NCI-H524 treated with DMSO at 0.1 percent for 48 hours (cell line): ENCODE results near the gene SRPK2.
"Not testable (repeated sequence)": the region's sequence is repeated elsewhere in the genome, so short reads cannot be mapped to it uniquely, and the experiment has no call there.

ENCODE experiments used
- DNase-seq: peaks from one replicate; lab custom pipeline; 2025; lab: John Stamatoyannopoulos, UW

SRPK2 gene

GRCh38 chr7:105388356-105389087 is at the start of gene SRPK2:
Gene SRPK2 (minus strand): TSS chr7:105388921.
- no peak for DNase-seq

DNA sequence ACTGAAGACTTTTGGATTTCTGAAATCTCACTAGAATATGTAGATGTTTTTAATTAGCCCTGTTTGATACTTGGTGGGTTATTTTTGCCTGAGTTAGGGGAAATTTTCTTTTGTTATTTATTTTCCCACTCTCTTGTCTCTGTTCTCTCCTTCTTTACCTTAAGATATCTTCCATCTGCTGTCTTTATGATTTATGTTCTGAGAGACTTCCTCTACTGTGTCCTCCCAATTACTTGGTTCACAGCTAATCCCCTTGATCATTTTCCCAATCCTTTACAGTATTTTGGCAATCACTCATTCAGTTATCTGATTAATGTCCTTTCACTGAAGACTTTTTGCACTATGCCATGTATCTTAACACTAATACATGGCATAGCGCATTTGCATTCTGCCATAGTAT is 49.5 kb upstream of the SRPK2 start:
- DNase-seq = no peak

DNA sequence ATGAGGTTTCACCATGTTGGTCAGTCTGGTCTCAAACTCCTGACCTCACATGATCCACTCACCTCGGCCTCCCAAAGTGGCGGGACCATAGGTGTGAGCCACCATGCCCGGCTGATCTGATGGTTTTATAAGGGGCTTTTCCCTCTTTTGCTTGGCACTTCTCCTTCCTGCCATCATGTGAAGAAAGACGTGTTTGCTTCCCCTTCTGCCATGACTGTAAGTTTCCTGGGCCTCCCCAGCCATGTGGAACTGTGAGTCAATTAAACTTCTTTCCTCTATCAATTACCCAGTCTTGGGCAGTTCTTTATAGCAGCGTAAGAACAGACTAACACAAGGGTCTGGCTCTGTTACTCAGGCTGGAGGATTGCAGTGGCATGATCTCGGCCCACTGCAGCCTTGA is 48.6 kb upstream of the SRPK2 start:
- DNase-seq = not testable (repeated sequence)

GRCh38 chr7:105429746-105430612 is 41.3 kb upstream of the SRPK2 start:
- peak; percentile 25 for DNase-seq

DNA sequence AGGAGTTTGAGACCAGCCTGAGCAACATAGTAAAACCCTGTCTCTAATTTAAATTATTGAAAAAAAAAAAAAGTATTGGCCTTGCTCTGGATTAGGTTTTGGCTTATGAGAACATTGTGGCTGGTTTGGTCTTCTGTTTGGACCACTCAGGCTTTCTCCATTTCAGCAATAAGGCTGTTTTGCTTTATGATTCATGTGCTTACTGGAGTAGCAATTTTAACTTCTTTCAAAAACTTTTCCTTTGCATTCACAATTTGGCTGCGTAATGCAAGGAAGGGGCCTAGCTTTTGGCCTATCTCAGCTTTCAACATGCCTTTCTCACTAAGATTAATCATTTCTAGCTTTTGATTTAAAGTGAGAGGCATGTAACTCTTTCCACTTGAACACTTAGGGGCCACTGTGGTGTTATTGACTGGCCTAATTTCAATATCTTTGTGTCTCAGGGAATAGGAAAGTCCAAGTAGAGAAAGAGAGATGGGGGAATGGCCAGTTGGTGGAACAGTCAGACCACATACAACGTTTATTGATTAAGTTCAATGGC is 38.0 kb upstream of the SRPK2 start:
- DNase-seq = no peak

GRCh38 chr7:105423987-105424386 is 35.3 kb upstream of the SRPK2 start:
- no peak for DNase-seq

DNA sequence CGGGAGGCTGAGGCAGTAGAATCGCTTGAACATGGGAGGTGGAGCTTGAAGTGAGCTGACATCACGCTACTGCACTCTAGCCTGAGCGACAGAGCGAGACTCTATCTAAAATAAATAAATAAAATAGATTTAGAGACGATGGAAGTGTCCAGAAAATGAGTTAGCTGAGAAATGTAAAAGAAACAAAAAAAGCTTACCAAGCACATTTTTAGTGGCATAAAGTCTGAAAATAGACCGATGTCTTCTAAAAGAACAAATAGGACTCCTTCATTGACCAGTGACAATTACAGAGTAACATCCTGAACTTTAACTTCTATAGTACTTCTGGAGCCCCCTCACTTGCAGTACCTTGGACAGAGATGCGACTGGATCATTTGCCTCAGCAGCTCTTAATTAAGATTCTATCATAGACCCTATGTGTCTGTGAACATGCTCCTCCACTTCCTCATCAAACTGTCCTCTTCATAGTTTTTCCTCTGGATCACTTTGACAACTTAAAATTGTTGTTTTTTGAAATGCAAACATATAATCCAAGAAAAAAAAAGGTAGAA is 25.2 kb upstream of the SRPK2 start:
- no peak for DNase-seq

GRCh38 chr7:105410774-105411173 is 22.1 kb upstream of the SRPK2 start:
- not testable (repeated sequence) for DNase-seq

DNA sequence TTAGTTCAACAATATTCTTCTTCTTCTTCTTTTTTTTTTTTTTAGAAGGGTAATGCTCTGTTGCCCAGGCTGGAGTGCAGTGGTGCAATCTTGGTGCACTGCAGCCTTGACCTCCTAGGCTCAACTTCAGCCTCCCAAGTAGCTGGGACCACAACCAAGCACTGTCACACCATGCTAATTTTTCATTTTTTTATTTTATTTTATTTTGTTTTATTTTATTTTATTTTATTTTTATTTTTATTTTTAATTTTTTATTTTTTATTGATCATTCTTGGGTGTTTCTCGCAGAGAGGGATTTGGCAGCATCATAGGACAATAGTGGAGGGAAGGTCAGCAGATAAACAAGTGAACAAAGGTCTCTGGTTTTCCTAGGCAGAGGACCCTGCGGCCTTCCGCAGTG is 21.1 kb upstream of the SRPK2 start:
- not testable (repeated sequence) for DNase-seq

DNA sequence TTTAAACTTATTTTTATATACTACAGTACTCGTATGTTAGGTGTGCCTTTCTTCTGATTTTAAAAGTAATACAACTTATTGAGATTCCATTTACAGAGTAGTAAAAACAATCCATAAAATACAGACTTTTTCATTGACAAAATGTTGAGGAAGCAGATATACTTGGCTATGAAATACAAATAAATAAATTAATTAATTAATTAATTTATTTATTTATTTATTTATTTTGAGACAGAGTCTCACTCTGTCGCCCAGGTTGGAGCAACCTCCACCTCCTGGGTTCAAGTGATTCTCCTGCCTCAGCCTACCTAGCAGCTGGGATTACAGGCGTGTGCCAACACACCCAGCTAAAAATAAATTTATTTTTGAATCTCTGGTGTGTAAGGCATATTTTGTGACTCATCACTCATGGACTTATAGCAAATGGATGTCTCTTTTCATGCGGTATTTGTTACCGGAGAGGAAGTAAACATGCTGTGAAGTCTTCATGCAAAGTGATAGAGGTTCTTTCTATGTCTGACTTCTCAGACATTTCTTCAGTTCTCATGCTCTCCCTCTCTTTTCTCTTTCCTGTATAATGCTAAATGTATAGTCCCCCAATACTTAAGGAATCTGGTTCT is 20.2 kb upstream of the SRPK2 start:
- no peak for DNase-seq

GRCh38 chr7:105403128-105403527 is 14.4 kb upstream of the SRPK2 start:
- DNase-seq = no peak

DNA sequence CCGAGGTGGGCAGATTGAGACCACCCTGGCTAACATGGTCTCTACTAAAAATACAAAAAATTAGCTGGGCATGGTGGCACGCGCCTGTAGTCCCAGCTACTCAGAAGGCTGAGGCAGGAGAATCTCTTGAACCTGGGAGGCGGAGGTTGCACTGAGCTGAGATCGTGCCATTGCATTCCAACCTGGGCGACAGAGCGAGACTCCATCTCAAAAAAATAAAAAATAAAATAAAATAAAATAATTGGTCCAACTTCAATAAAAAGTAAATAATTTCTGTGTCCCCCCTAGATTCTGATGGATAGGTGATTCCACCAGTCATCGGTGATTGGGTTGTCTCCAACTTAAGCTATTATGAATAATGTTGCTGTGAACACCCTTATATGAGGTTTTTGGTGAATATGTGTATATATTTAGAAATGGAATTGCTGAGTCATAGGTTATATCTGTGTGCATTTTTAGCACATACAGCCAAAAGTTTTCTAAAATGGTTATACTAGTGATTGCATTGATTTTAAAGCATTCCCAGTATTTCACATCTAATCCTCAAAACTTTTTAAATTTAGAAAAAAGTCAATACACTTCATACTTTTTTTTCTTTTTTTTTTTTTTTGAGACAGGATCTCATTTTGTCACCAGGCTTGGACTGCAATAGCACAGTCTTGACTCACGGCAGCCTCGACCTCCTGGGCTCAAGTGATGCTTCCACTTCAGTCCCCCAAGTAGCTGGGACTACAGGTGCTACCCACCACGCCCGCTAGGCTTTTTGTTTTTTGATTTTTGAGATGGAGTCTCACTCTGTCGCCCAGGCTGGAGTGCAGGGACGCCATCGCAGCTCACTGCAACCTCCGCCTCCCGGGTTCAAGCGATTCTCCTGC is 13.7 kb upstream of the SRPK2 start:
- DNase-seq = no peak

DNA sequence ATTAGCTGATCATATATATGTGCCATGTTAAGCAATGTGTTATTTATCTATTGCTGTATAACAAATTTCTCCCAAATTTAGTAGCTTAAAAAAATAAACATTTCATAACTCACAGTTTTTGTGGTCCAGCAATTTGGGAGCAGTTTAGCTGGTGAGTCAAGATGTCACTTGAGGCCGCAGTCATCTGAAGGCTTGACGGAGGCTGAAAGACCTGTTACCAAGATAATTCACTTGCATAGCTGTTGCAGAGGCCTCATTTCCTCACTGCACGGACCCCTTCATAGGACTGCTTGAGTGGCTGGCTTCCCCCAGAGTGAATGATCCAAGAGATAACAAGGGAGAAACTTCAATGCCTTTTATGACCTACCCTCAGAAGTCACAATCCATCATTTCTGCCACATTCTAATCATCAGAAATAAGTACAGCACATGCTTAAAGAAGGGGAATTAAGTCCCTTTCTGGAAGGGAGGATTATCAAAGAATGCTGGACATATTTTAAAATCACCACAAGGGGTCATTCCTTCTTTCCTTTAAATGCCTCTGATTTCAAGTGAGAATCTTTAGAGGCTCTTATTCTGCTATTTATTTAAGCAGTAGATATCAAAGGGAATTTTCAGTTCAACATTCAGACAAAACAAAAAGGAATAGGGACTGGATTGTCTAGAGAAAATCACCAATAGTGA is 10.5 kb upstream of the SRPK2 start:
- DNase-seq = no peak

DNA sequence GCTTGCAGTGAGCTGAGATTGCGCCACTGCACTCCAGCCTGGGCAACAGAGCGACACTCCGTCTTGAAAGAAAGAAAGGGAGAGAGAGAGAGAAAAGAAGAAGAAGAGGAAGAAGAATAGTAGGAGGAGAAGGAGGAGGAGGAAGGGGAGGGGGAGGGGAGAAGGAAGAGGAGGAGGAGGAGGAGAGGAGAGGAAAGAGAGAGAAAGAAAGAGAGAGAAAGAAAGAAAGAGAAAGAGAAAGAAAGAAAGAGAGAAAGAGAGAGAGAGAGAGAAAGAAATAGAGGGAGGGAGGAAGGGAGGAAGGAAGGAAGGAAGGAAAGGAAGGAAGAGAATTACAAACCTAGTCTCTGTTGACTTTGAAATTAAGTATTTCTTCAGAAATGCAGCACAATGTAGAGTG is 7.8 kb upstream of the SRPK2 start:
- DNase-seq = no peak

DNA sequence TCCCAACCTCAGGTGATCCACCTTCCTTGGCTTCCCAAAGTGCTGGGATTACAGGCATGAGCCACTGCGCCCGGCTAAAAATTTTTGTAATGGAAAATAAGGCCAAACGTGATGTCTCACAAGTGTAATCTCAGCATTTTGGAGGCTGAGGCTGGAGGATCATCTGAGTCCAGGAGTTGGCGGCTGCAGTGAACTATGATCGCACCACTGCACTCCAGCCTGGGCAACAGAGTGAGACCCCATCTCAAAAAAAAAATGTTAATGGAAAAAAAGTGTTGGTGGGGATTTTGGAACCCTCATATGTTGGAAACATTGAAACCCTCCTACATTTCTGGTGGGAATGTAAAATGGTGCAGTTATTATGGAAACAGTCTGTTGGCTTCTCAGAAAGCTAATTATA is 2.7 kb upstream of the SRPK2 start:
- no peak for DNase-seq

GRCh38 chr7:105389889-105390288 is 1.2 kb upstream of the SRPK2 start:
- no peak for DNase-seq

DNA sequence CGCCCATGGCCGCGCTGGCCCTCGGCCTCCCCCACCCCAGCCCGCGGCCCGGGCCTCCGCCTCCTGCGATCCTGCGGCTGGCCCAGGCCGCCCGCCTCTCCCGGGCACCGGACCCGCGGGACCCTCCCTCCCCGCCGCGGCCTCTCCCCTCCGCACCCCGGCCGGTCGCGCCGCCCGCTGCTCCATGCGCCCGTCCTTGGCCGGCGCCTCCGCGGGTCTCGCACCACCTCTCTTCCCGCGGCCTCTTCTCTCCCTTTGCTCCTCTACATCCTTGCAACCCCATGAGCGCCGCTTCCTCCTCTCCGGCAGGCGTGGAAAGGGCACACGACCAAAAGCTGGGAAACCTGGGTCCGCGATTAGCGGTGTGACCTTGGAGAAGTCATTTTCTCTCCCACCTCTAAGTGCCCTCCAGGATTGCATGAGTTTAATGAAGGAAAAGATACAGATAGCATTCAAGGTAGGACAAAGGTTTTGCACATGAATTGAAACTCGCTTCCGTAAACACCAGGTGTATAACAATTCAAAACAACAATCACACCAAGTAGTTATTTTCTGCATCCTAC is 448 bp upstream of the SRPK2 start:
- no peak for DNase-seq

DNA sequence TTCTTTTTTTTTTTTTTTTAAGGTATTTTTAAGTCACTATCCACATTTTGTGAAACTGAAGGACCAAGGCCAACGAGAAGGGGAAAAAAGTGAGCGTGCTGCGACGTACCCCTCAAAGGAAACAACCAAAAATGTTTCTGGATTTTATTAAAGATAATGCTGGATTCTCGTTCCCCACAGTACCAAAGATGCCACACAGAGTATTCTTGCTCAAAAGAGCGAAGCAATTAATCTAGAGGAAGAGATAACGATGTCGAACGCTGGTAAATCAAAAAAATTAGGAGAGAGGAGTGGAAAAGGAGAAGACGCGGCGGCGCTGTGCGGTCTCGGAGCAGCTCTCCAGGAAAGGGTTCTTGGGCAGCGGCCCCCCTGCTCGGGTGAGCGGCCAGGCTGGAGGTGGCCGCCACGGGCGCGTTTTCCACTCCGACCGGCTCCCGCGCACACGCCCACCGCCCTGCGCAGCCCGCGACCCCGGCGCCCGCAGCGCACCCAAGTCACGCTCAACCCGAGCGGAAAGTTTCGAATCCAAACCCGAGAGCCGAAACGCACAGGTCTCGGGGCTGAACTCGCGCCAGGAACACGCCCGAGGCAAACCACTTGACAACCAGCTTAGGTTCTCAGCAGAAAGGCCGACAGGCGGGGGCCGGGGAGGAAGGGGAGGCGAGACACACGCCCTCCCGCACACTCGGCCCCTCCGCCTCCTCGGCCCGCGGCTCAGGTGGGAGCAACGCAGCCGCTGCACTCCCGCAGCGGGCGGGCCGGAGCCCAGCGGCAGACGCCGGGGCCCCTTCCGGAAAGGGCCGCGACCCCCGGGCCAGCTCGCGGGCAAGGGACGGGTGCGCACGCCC is 989 bp downstream of the SRPK2 start:
- DNase-seq = peak; percentile 23

DNA sequence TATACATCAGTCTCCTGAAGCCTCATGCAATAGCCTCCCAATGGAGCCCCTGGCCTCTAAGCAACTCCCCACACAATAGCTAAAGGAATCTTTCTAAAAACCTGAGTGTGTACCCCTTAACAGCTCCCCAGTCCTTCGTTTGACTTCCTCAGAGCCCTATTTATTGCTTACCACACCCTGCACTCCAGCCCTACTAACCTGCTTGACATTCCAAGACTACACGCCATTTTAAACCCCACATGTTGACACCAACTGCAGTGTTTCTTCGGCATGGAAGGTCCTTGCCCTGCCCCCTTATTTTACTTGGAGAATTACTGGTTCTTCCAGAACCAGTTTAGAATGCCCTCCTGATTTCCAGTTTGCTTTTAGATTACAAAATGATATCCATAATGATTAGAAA is 10.8 kb downstream of the SRPK2 start:
- no peak for DNase-seq
